GM12878 (cell line): ENCODE measurements around the gene TUBGCP2. TPM values are rescaled to one million over a fixed set of nuclear protein-coding genes. Genes with fewer than 3 reads are reported as not detected.

Experiments
- ATAC-seq: fragments of 200-7000 bp; cut with Tn5 transposase; 3 replicates; pipeline ENCODE4 v1.9.1; 2020; ENCODE audit warnings: mild to moderate bottlenecking, moderate library complexity
- BruUV-seq: library from RNA; stranded (reverse); fragments of 400-500 nt; replicated peaks from 2 replicates; lab custom pipeline; 2021; lab: Mats Ljungman, UMichigan
- CTCF ChIA-PET: fragments of 300-600 bp; sonication (Branson Sonifier 250); formaldehyde crosslinking; extraction: SDS; loops from one replicate; lab custom pipeline; 2021; ENCODE audit warnings: inconsistent platforms; lab: Yijun Ruan, JAX
- POLR2A ChIA-PET: fragments of 350-600 bp; formaldehyde crosslinking; extraction: SDS; loops from one replicate; lab custom pipeline; 2021; ENCODE audit warnings: inconsistent platforms; lab: Charles Lee
- RAD21 ChIA-PET: fragments of 300-600 bp; sonication (Branson Sonifier 250); formaldehyde crosslinking; loops from one replicate; lab custom pipeline; 2023; ENCODE audit warnings: antibody characterized with exemption; ENCODE audit not compliant: unreplicated experiment; lab: Charles Lee
- SMC1A ChIA-PET: fragments of 300-600 bp; sonication (Branson Sonifier 250); formaldehyde crosslinking; loops from one replicate; lab custom pipeline; 2023; ENCODE audit not compliant: unreplicated experiment, uncharacterized antibody; lab: Charles Lee
- DNase-seq: peaks from one replicate; pipeline ENCODE4 v3.0.0-alpha.2; 2011; ENCODE audit warnings: low read depth, low spot score
- FAIRE-seq: peaks from 3 replicates; lab custom pipeline; 2011; peaks lifted over from hg19 to GRCh38; lab: Jason Lieb, UNC
- H2AFZ ChIP-seq: 2 replicates; pipeline ENCODE4 v1.6.0; 2011; ENCODE audit warnings: low read depth, low read length, control low read depth; ENCODE audit not compliant: control insufficient read depth
- H3K27ac ChIP-seq: 2 replicates; pipeline ENCODE4 v1.5.1; 2011; ENCODE audit warnings: control low read depth; ENCODE audit not compliant: control insufficient read depth, insufficient read depth
- H3K27me3 ChIP-seq, 2 experiments: replicated peaks in 1 of 2; 2 replicates each; pipeline versions ENCODE4 v1.6.0 to v1.6.1; 2011; ENCODE audit warnings: low read length in 1 of 2; ENCODE audit not compliant: control insufficient read depth in 2 of 2, insufficient read depth in 2 of 2
- H3K36me3 ChIP-seq, 2 experiments: 2 replicates each; pipeline ENCODE4 v1.5.1; 2011; ENCODE audit warnings: low read length in 1 of 2; ENCODE audit not compliant: control insufficient read depth in 2 of 2, insufficient read depth in 2 of 2
- H3K4me1 ChIP-seq: 2 replicates; pipeline ENCODE4 v1.6.1; 2011; ENCODE audit warnings: mild to moderate bottlenecking, low read length, moderate library complexity, mixed read lengths; ENCODE audit not compliant: control insufficient read depth, insufficient read depth
- H3K4me2 ChIP-seq: 2 replicates; pipeline ENCODE4 v1.6.0; 2011; ENCODE audit warnings: control low read depth; ENCODE audit not compliant: control insufficient read depth, insufficient read depth
- H3K4me3 ChIP-seq: fragments of 200-600 bp; sonication (generic); 2 replicates; pipeline ENCODE4 v1.5.1; 2016
- H3K79me2 ChIP-seq: 2 replicates; pipeline ENCODE4 v1.6.0; 2011; ENCODE audit warnings: low read length; ENCODE audit not compliant: control insufficient read depth, insufficient read depth
- H3K9ac ChIP-seq: 2 replicates; pipeline ENCODE4 v1.8.0; 2011; ENCODE audit warnings: low read length, control low read depth, mixed read lengths; ENCODE audit not compliant: control insufficient read depth, insufficient read depth
- H3K9me3 ChIP-seq: replicated peaks from 3 replicates; pipeline ENCODE4 v1.5.1; 2011; ENCODE audit warnings: mild to moderate bottlenecking, low read length; ENCODE audit not compliant: control insufficient read depth, insufficient read depth
- H4K20me1 ChIP-seq: 2 replicates; pipeline ENCODE4 v1.6.0; 2011; ENCODE audit not compliant: control insufficient read depth, insufficient read depth
- CREB1 ChIP-seq: IDR thresholded peaks from 2 replicates; pipeline ENCODE4 v1.6.1; 2012; ENCODE audit warnings: low read depth, mild to moderate bottlenecking, inconsistent platforms
- EGR1 ChIP-seq, 2 experiments: IDR thresholded peaks; 1 replicate in 1 of 2; 2 replicates in 1 of 2; pipeline ENCODE4 v1.6.1; 2011 to 2012; ENCODE audit warnings: low read depth in 2 of 2, low read length in 2 of 2, borderline replicate concordance in 1 of 2, mild to moderate bottlenecking in 1 of 2, moderate library complexity in 1 of 2
- ETV6 ChIP-seq, 2 experiments: fragments of 450-650 bp in 1 of 2; IDR thresholded peaks in 1 of 2; conservative IDR thresholded peaks in 1 of 2; 2 replicates each; pipeline ENCODE4 v1.6.1; 2014; ENCODE audit warnings: antibody characterized with exemption in 1 of 2, borderline replicate concordance in 1 of 2, low read depth in 1 of 2, mild to moderate bottlenecking in 1 of 2, moderate library complexity in 1 of 2
- PAX8 ChIP-seq: fragments of 450-650 bp; IDR thresholded peaks from 2 replicates; pipeline ENCODE4 v1.6.1; 2017; ENCODE audit warnings: mild to moderate bottlenecking, moderate library complexity
- TAF1 ChIP-seq: IDR thresholded peaks from 2 replicates; pipeline ENCODE4 v1.6.1; 2011; ENCODE audit warnings: mild to moderate bottlenecking, low read depth, low read length, borderline replicate concordance
- YY1 ChIP-seq: IDR thresholded peaks from 2 replicates; pipeline ENCODE4 v1.6.1; 2011; ENCODE audit warnings: low read depth, mild to moderate bottlenecking, low read length
- WGBS: methylation state at CpG from one replicate; pipeline ENCODE4 v1.1.6; 2016; ENCODE audit warnings: low lambda C conversion rate; ENCODE audit not compliant: insufficient replicate concordance, insufficient coverage; ENCODE audit errors: missing lambda C conversion rate; 5-methylcytosine and 5-hydroxymethylcytosine counted together
- in situ Hi-C: fragments of 300-500 bp; cut with MboI; formaldehyde crosslinking; loops from 9 replicates; pipeline ENCODE4 v1.14.3; 2018; ENCODE audit warnings: mixed read lengths
- intact Hi-C: fragments of 100-400 bp; cut with micrococcal nuclease; formaldehyde crosslinking; loops from one replicate; pipeline ENCODE4 v1.14.2; 2022; ENCODE audit not compliant: unreplicated experiment
- polyA plus RNA-seq, 11 experiments: library from polyadenylated mRNA; depleted of rRNA in 4 of 11; unstranded in 6 of 11; stranded (reverse) in 5 of 11; fragments of >200 nt; fragmentation: Nextera tagmentation in 4 of 11; fragmentation: Illumina TruSeq in 1 of 11; extraction: Ambion mirVana in 4 of 11; extraction: Trizol in 1 of 11; gene quantifications; 1 replicate in 1 of 11; 2 replicates in 10 of 11; pipeline versions ENCODE4 v1.2.1 to v1.2.3, GENCODE V29; 2011 to 2016; ENCODE audit warnings: inconsistent platforms in 2 of 11, missing spikeins in 2 of 11, low read depth in 1 of 11
- total RNA-seq, 4 experiments: library from RNA; depleted of rRNA in 3 of 4; stranded (reverse); fragments of >200 nt in 3 of 4; fragmentation: Illumina TruSeq in 1 of 4; extraction: Trizol in 1 of 4; gene quantifications; 2 replicates each; pipeline versions ENCODE4 v1.2.1 to v1.2.3, GENCODE V29; 2013 to 2021
- TF ChIP-seq, protein P1 (sequence below): fragments of 450-650 bp; formaldehyde crosslinking; IDR thresholded peaks from 2 replicates; pipeline ENCODE4 v1.4.0; 2020; ENCODE audit warnings: mild to moderate bottlenecking, moderate library complexity
- TF ChIP-seq, protein P2 (sequence below): IDR thresholded peaks from 2 replicates; pipeline ENCODE4 v1.6.1; 2012; ENCODE audit warnings: low read depth, low read length, improper control_type of control experiment
- TF ChIP-seq, protein P3 (sequence below): fragments of 450-650 bp; IDR thresholded peaks from 2 replicates; pipeline ENCODE4 v1.6.1; 2017; ENCODE audit warnings: mild to moderate bottlenecking

Gene TUBGCP2
- total and polyA plus RNA-seq, 10 of the 15 experiments (the other 5 are each of a cell fraction or from before 2014, with no cell fraction given): 4.8 to 47.1 (median 34.7) TPM

DNA sequence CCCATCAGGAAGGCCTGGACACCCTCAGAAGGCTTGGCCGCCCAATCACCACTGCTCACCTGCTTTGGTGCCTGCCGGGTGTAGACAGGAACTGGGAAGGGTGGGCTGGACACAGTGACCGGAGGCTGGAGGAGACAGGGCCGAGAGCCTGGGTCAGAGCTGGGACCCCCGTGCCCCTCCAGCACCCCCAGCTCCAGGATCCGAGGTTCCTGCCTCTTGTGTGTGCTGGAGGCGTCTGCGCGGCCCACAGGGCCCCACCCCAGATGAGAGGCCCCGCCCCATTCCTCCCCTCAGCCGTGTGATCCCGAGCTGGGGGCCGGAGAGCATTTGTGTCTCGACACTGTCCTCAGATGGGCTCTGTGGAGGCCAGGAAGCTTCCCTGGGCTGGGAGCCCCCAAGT is 41.4 kb downstream of the TUBGCP2 start:
- H3K4me2 ChIP-seq: no peak overlapping the region
- DNase-seq (no peak), ATAC-seq (no peak), FAIRE-seq (no peak)
- SMC1A ChIA-PET: no interaction called here
- no peak overlapping the region for H2AFZ ChIP-seq
- H3K79me2 ChIP-seq: no peaks in the 10 kb centered on the region
- no peaks in the 10 kb centered on the region for H3K9me3 ChIP-seq
- no peaks in the 10 kb centered on the region for H4K20me1 ChIP-seq
- no peak overlapping the region for H3K4me3 ChIP-seq
- no peaks in the 10 kb centered on the region for H3K4me1 ChIP-seq
- no peak for TF ChIP-seq PAX8
- TF ChIP-seq, protein P1, sequence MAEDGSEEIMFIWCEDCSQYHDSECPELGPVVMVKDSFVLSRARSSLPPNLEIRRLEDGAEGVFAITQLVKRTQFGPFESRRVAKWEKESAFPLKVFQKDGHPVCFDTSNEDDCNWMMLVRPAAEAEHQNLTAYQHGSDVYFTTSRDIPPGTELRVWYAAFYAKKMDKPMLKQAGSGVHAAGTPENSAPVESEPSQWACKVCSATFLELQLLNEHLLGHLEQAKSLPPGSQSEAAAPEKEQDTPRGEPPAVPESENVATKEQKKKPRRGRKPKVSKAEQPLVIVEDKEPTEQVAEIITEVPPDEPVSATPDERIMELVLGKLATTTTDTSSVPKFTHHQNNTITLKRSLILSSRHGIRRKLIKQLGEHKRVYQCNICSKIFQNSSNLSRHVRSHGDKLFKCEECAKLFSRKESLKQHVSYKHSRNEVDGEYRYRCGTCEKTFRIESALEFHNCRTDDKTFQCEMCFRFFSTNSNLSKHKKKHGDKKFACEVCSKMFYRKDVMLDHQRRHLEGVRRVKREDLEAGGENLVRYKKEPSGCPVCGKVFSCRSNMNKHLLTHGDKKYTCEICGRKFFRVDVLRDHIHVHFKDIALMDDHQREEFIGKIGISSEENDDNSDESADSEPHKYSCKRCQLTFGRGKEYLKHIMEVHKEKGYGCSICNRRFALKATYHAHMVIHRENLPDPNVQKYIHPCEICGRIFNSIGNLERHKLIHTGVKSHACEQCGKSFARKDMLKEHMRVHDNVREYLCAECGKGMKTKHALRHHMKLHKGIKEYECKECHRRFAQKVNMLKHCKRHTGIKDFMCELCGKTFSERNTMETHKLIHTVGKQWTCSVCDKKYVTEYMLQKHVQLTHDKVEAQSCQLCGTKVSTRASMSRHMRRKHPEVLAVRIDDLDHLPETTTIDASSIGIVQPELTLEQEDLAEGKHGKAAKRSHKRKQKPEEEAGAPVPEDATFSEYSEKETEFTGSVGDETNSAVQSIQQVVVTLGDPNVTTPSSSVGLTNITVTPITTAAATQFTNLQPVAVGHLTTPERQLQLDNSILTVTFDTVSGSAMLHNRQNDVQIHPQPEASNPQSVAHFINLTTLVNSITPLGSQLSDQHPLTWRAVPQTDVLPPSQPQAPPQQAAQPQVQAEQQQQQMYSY (CRISPR knock-in tag): no peak
- TF ChIP-seq, protein P2, sequence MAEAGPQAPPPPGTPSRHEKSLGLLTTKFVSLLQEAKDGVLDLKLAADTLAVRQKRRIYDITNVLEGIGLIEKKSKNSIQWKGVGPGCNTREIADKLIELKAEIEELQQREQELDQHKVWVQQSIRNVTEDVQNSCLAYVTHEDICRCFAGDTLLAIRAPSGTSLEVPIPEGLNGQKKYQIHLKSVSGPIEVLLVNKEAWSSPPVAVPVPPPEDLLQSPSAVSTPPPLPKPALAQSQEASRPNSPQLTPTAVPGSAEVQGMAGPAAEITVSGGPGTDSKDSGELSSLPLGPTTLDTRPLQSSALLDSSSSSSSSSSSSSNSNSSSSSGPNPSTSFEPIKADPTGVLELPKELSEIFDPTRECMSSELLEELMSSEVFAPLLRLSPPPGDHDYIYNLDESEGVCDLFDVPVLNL: no peak
- no peak for TF ChIP-seq ETV6 (conservative IDR thresholded peaks at IDR 0.05 in 1 of 2, IDR thresholded peaks at IDR 0.05 in 1 of 2; ENCODE audit: borderline replicate concordance in 1 of 2, low read depth in 1 of 2)
- TF ChIP-seq EGR1 (IDR thresholded peaks at IDR 0.05; ENCODE audit: borderline replicate concordance in 1 of 2, low read depth in 2 of 2, low read length in 2 of 2): no peak
- TF ChIP-seq TAF1: no peak
- TF ChIP-seq YY1: no peak
- TF ChIP-seq CREB1: no peak
- TF ChIP-seq, protein P3, sequence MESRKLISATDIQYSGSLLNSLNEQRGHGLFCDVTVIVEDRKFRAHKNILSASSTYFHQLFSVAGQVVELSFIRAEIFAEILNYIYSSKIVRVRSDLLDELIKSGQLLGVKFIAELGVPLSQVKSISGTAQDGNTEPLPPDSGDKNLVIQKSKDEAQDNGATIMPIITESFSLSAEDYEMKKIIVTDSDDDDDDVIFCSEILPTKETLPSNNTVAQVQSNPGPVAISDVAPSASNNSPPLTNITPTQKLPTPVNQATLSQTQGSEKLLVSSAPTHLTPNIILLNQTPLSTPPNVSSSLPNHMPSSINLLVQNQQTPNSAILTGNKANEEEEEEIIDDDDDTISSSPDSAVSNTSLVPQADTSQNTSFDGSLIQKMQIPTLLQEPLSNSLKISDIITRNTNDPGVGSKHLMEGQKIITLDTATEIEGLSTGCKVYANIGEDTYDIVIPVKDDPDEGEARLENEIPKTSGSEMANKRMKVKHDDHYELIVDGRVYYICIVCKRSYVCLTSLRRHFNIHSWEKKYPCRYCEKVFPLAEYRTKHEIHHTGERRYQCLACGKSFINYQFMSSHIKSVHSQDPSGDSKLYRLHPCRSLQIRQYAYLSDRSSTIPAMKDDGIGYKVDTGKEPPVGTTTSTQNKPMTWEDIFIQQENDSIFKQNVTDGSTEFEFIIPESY: no peak
- no peak overlapping the region for H3K9ac ChIP-seq
- peaks cover 10 to 29% of the 10 kb centered on the region in 2 experiments for H3K36me3 ChIP-seq
- CTCF ChIA-PET: no interaction called here
- in situ Hi-C loops: no loop called here
- POLR2A ChIA-PET: no interaction called here
- H3K27me3 ChIP-seq: no peaks in the 10 kb centered on the region
- 87% methylated on average over 9 of the region's 14 CpGs for WGBS
- BruUV-seq: no TSS peak
- no peak overlapping the region for H3K27ac ChIP-seq
- RAD21 ChIA-PET: no interaction called here
- intact Hi-C loops: no loop called here
